Upper lobe of left lung (tissue), 4 donors: ENCODE measurements around the gene PRKG1.

Source experiments
- POLR2A ChIP-seq, 4 donors: fragments of 450-650 bp; IDR thresholded peaks; one replicate each; pipeline ENCODE4 v1.5.1; 2016 to 2017; ENCODE audit warnings: antibody characterized with exemption in 4 of 4, mild to moderate bottlenecking in 2 of 4
- TF ChIP-seq, protein P1 (sequence below), 6 experiments: fragments of 450-650 bp in 4 of 6; fragments of 200-600 bp in 2 of 6; sonication (generic) in 2 of 6; IDR thresholded peaks; one replicate each; pipeline ENCODE4 v1.5.1; 2016 to 2019; ENCODE audit warnings: antibody characterized with exemption in 6 of 6

DNA sequence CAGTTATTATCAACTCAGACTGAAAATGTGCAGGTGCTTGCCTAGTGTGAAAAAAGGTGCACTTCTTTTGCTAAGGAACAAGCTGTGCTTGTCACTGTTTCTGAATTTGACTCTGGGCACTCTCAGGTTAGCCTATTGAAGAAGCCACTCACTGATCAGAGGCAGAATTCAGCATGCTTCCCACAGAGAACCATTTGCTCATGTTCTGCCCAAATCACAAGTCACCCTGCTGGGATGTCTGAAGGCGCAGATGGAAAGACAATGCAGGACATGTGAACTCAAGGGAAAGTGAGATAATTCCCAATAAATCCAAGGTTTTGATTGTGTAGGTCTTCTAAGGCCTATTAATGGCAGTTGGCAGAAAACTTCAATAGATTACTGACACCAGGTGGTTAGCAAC is 672.9 kb downstream of the PRKG1 start:
- no peak for TF ChIP-seq POLR2A (IDR thresholded peaks at IDR 0.05)
- TF ChIP-seq, protein P1, sequence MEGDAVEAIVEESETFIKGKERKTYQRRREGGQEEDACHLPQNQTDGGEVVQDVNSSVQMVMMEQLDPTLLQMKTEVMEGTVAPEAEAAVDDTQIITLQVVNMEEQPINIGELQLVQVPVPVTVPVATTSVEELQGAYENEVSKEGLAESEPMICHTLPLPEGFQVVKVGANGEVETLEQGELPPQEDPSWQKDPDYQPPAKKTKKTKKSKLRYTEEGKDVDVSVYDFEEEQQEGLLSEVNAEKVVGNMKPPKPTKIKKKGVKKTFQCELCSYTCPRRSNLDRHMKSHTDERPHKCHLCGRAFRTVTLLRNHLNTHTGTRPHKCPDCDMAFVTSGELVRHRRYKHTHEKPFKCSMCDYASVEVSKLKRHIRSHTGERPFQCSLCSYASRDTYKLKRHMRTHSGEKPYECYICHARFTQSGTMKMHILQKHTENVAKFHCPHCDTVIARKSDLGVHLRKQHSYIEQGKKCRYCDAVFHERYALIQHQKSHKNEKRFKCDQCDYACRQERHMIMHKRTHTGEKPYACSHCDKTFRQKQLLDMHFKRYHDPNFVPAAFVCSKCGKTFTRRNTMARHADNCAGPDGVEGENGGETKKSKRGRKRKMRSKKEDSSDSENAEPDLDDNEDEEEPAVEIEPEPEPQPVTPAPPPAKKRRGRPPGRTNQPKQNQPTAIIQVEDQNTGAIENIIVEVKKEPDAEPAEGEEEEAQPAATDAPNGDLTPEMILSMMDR (IDR thresholded peaks at IDR 0.05) = no peak
